K562 (cell line): Measurements from ENCODE around the gene CDK9. TPM values are rescaled to one million over a fixed set of nuclear protein-coding genes. Genes with fewer than 3 reads are reported as not detected.
A peak's percentile ranks its signal among the peaks of the same experiment; 100 is the strongest.

Source experiments
- ATAC-seq: fragments of 200-7000 bp; cut with Tn5 transposase; 3 replicates; pipeline ENCODE4 v1.9.1; 2020; ENCODE audit warnings: moderate library complexity
- BruUV-seq: library from RNA; stranded (reverse); fragments of 400-500 nt; replicated peaks from 2 replicates; lab custom pipeline; 2021; lab: Mats Ljungman, UMichigan
- CTCF ChIA-PET: fragments of 300-600 bp; formaldehyde crosslinking; extraction: SDS; loops from one replicate; lab custom pipeline; 2021; ENCODE audit warnings: low intra/inter-chr PET ratio; lab: Yijun Ruan, JAX
- POLR2A ChIA-PET: fragments of 300-600, 350-650 bp; sonication (Branson Sonifier 250); formaldehyde crosslinking; extraction: SDS; loops from one replicate; lab custom pipeline; 2021; ENCODE audit warnings: antibody characterized with exemption, inconsistent platforms; lab: Yijun Ruan, JAX
- DNase-seq, 4 experiments: peaks; one replicate each; pipeline versions ENCODE4 v3.0.0 to v3.0.0-alpha.2; 2011 to 2018; ENCODE audit warnings: low spot score in 3 of 4, mixed read lengths in 3 of 4; ENCODE audit errors: extremely low read depth in 1 of 4
- FAIRE-seq: peaks from 2 replicates; lab custom pipeline; 2011; peaks lifted over from hg19 to GRCh38; lab: Jason Lieb, UNC
- H2AFZ ChIP-seq: 2 replicates; pipeline ENCODE4 v1.6.0; 2011; ENCODE audit warnings: low read depth, low read length, control low read depth, inconsistent platforms
- H3K27ac ChIP-seq: fragments of 200-600 bp; 3 replicates; pipeline ENCODE4 v1.8.0; 2011; ENCODE audit warnings: low read depth, mild to moderate bottlenecking, control low read depth, inconsistent platforms, low read length, moderate library complexity, mixed read lengths; ENCODE audit errors: extremely low read depth
- H3K27me3 ChIP-seq, 2 experiments: fragments of 300-600 bp in 1 of 2; 2 replicates in 1 of 2; 3 replicates in 1 of 2; pipeline versions ENCODE4 v1.6.0 to v1.8.0; 2011; ENCODE audit warnings: inconsistent platforms in 2 of 2, low read length in 2 of 2, mild to moderate bottlenecking in 1 of 2, mixed read lengths in 1 of 2, moderate library complexity in 1 of 2; ENCODE audit not compliant: control insufficient read depth in 2 of 2, insufficient read depth in 2 of 2
- H3K36me3 ChIP-seq: fragments of 300-600 bp; 3 replicates; pipeline ENCODE4 v1.8.0; 2011; ENCODE audit warnings: mild to moderate bottlenecking, low read length, inconsistent platforms; ENCODE audit not compliant: control insufficient read depth, insufficient read depth
- H3K4me1 ChIP-seq, 2 experiments: fragments of 200-600 bp in 1 of 2; replicated peaks in 1 of 2; 2 replicates in 1 of 2; 3 replicates in 1 of 2; pipeline versions ENCODE4 v1.5.1 to v1.8.0; 2011; ENCODE audit warnings: inconsistent platforms in 2 of 2, low read length in 2 of 2, mild to moderate bottlenecking in 1 of 2, mixed read lengths in 1 of 2, moderate library complexity in 1 of 2; ENCODE audit not compliant: control insufficient read depth in 2 of 2, insufficient read depth in 2 of 2
- H3K4me2 ChIP-seq: 2 replicates; pipeline ENCODE4 v1.6.1; 2011; ENCODE audit warnings: low read length, control low read depth, inconsistent platforms, mixed read lengths; ENCODE audit not compliant: insufficient read depth
- H3K4me3 ChIP-seq: fragments of 200-600 bp; sonication (generic), shearing (Covaris generic); 2 replicates; pipeline ENCODE4 v1.5.1; 2016; ENCODE audit warnings: control low read depth, inconsistent platforms
- H3K79me2 ChIP-seq: fragments of 200-600 bp; 3 replicates; pipeline ENCODE4 v1.8.0; 2011; ENCODE audit warnings: low read length, inconsistent platforms; ENCODE audit not compliant: control insufficient read depth, insufficient read depth
- H3K9ac ChIP-seq, 2 experiments: 2 replicates each; pipeline versions ENCODE4 v1.6.0 to v1.6.1; 2011; ENCODE audit warnings: low read depth in 2 of 2, low read length in 2 of 2, control low read depth in 1 of 2, inconsistent platforms in 1 of 2, mild to moderate bottlenecking in 1 of 2, mixed read lengths in 1 of 2; ENCODE audit not compliant: insufficient read depth in 1 of 2
- H3K9me1 ChIP-seq: one replicate; pipeline ENCODE4 v1.6.0; 2011; ENCODE audit warnings: inconsistent platforms, mild to moderate bottlenecking, low read length, moderate library complexity; ENCODE audit not compliant: control insufficient read depth, insufficient read depth
- H3K9me3 ChIP-seq: replicated peaks from 2 replicates; pipeline ENCODE4 v1.5.1; 2011; ENCODE audit warnings: low read depth, low read length, inconsistent platforms; ENCODE audit not compliant: control insufficient read depth, insufficient read depth
- H4K20me1 ChIP-seq: replicated peaks from 2 replicates; pipeline ENCODE4 v1.6.1; 2011; ENCODE audit warnings: low read length, inconsistent platforms, mixed read lengths; ENCODE audit not compliant: control insufficient read depth, insufficient read depth
- CTCF ChIP-seq, 3 experiments: IDR thresholded peaks in 2 of 3; conservative IDR thresholded peaks in 1 of 3; 2 replicates each; pipeline ENCODE4 v1.5.1; 2011 to 2012; ENCODE audit warnings: low read length in 3 of 3, mild to moderate bottlenecking in 3 of 3, control low read depth in 2 of 3, improper control_type of control experiment in 1 of 3, inconsistent platforms in 1 of 3, low read depth in 1 of 3, mixed read lengths in 1 of 3, moderate library complexity in 1 of 3; ENCODE audit not compliant: insufficient read depth in 2 of 3
- RAD21 ChIP-seq, 2 experiments: fragments of 250-450 bp in 1 of 2; fragments of 450-650 bp in 1 of 2; sonication (Bioruptor Pico) in 1 of 2; formaldehyde crosslinking in 1 of 2; IDR thresholded peaks in 1 of 2; conservative IDR thresholded peaks in 1 of 2; 2 replicates each; pipeline versions ENCODE4 v1.4.0 to v1.8.0; 2020 to 2022; ENCODE audit warnings: mild to moderate bottlenecking in 2 of 2, moderate library complexity in 1 of 2
- RB1 ChIP-seq: fragments of 450-650 bp; IDR thresholded peaks from 2 replicates; pipeline ENCODE4 v1.6.1; 2017; ENCODE audit warnings: low read depth, mild to moderate bottlenecking
- WGBS: fragments of 100-300 bp; shearing (Covaris generic); methylation state at CpG from one replicate; pipeline ENCODE4 v1.1.6; 2016; ENCODE audit warnings: low coverage, mixed read lengths; ENCODE audit not compliant: insufficient coverage; ENCODE audit errors: missing lambda C conversion rate; 5-methylcytosine and 5-hydroxymethylcytosine counted together
- in situ Hi-C: fragments of 300-500 bp; cut with MboI; formaldehyde crosslinking; loops from 4 replicates; pipeline ENCODE4 v1.15.0; 2018; ENCODE audit warnings: inconsistent platforms, mixed read lengths
- intact Hi-C: fragments of 100-400 bp; cut with micrococcal nuclease; formaldehyde crosslinking; loops from 2 replicates; pipeline ENCODE4 v1.14.2; 2022
- polyA plus RNA-seq, 8 experiments: library from polyadenylated mRNA; depleted of rRNA in 4 of 8; stranded (reverse) in 5 of 8; unstranded in 3 of 8; fragments of >200 nt; fragmentation: Nextera tagmentation in 2 of 8; fragmentation: Illumina TruSeq in 1 of 8; extraction: Ambion mirVana in 2 of 8; extraction: Trizol in 1 of 8; gene quantifications; 2 replicates each; pipeline versions ENCODE4 v1.2.1 to v1.2.3, GENCODE V29; 2011 to 2014; ENCODE audit warnings: inconsistent platforms in 1 of 8, missing spikeins in 1 of 8
- total RNA-seq, 7 experiments: library from RNA; depleted of rRNA in 6 of 7; stranded (reverse); fragments of >200 nt in 6 of 7; fragmentation: Illumina TruSeq in 2 of 7; extraction: Trizol in 2 of 7; gene quantifications; 2 replicates each; pipeline versions ENCODE4 v1.2.1 to v1.2.3, GENCODE V29; 2011 to 2021; ENCODE audit warnings: low replicate concordance in 1 of 7
- TF ChIP-seq, protein P1 (sequence below): IDR thresholded peaks from 2 replicates; pipeline ENCODE4 v1.6.1; 2011; ENCODE audit warnings: borderline replicate concordance, low read depth, mild to moderate bottlenecking, moderate library complexity, low read length; ENCODE audit not compliant: insufficient read depth, poor library complexity, severe bottlenecking
- TF ChIP-seq, protein P2 (sequence below), 2 experiments: fragments of 450-650 bp; formaldehyde crosslinking in 1 of 2; IDR thresholded peaks; 2 replicates each; pipeline versions ENCODE4 v1.4.0 to v1.6.1; 2014 to 2020; ENCODE audit warnings: mild to moderate bottlenecking in 2 of 2, borderline replicate concordance in 1 of 2, low read depth in 1 of 2

The CDK9 gene
- total and polyA plus RNA-seq, 9 of the 15 experiments (the other 6 are each of a cell fraction or from before 2014, with no cell fraction given): 4.2 to 78.6 (median 33.0) TPM

- peaks cover 60% of the 10 kb centered on the region for H3K36me3 ChIP-seq
- H3K9me1 ChIP-seq: peaks cover 2% of the 10 kb centered on the region
- in situ Hi-C loops: loop anchor here (5.0 kb wide), 1 partner anchor 67 kb away; no protein-coding TSS in a partner anchor
- no peak overlapping the region for H3K4me2 ChIP-seq
- H3K9ac ChIP-seq: no peak overlapping the region
- no peak for ATAC-seq
- DNase-seq: peak in 3 of 4 experiments; percentile 35 to 66 (median 38)
- POLR2A ChIA-PET: interaction anchor here (0.8 to 1.4 kb wide), 3 partner anchors 12 to 89 kb away, joined by 3 read pairs; no protein-coding TSS in a partner anchor
- intact Hi-C loops: no loop called here
- H4K20me1 ChIP-seq: peaks cover 7% of the 10 kb centered on the region
- H3K9me3 ChIP-seq: no peaks in the 10 kb centered on the region
- no peak overlapping the region for H3K27ac ChIP-seq
- 65% methylated on average over 8 of the region's 8 CpGs for WGBS
- H3K79me2 ChIP-seq: peaks cover 24% of the 10 kb centered on the region
- CTCF ChIA-PET: interaction anchor here (0.6 kb wide), 1 partner anchor 65 kb away, joined by 3 read pairs; no protein-coding TSS in a partner anchor
- FAIRE-seq: peak; percentile 77
- no peak overlapping the region for H3K4me3 ChIP-seq
- TSS peak; percentile 27 for BruUV-seq
- peaks cover 28 to 51% of the 10 kb centered on the region in 2 experiments for H3K4me1 ChIP-seq
- H3K27me3 ChIP-seq: no peaks in the 10 kb centered on the region
- H2AFZ ChIP-seq: no peak overlapping the region
- TF ChIP-seq, protein P1, sequence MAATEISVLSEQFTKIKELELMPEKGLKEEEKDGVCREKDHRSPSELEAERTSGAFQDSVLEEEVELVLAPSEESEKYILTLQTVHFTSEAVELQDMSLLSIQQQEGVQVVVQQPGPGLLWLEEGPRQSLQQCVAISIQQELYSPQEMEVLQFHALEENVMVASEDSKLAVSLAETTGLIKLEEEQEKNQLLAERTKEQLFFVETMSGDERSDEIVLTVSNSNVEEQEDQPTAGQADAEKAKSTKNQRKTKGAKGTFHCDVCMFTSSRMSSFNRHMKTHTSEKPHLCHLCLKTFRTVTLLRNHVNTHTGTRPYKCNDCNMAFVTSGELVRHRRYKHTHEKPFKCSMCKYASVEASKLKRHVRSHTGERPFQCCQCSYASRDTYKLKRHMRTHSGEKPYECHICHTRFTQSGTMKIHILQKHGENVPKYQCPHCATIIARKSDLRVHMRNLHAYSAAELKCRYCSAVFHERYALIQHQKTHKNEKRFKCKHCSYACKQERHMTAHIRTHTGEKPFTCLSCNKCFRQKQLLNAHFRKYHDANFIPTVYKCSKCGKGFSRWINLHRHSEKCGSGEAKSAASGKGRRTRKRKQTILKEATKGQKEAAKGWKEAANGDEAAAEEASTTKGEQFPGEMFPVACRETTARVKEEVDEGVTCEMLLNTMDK: peak; percentile 82
- TF ChIP-seq, protein P2, sequence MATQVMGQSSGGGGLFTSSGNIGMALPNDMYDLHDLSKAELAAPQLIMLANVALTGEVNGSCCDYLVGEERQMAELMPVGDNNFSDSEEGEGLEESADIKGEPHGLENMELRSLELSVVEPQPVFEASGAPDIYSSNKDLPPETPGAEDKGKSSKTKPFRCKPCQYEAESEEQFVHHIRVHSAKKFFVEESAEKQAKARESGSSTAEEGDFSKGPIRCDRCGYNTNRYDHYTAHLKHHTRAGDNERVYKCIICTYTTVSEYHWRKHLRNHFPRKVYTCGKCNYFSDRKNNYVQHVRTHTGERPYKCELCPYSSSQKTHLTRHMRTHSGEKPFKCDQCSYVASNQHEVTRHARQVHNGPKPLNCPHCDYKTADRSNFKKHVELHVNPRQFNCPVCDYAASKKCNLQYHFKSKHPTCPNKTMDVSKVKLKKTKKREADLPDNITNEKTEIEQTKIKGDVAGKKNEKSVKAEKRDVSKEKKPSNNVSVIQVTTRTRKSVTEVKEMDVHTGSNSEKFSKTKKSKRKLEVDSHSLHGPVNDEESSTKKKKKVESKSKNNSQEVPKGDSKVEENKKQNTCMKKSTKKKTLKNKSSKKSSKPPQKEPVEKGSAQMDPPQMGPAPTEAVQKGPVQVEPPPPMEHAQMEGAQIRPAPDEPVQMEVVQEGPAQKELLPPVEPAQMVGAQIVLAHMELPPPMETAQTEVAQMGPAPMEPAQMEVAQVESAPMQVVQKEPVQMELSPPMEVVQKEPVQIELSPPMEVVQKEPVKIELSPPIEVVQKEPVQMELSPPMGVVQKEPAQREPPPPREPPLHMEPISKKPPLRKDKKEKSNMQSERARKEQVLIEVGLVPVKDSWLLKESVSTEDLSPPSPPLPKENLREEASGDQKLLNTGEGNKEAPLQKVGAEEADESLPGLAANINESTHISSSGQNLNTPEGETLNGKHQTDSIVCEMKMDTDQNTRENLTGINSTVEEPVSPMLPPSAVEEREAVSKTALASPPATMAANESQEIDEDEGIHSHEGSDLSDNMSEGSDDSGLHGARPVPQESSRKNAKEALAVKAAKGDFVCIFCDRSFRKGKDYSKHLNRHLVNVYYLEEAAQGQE (IDR thresholded peaks at IDR 0.05; ENCODE audit: borderline replicate concordance): 0 out of 2 replicates have a peak, but pooled peaks have one; percentile 12
- TF ChIP-seq, protein P2 (CRISPR knock-in tag; IDR thresholded peaks at IDR 0.05; ENCODE audit: low read depth): no peak
- peak; percentile 62 to 69 (median 64) for TF ChIP-seq CTCF (IDR thresholded peaks at IDR 0.05 in 2 of 3, conservative IDR thresholded peaks at IDR 0.05 in 1 of 3; ENCODE audit: insufficient read depth in 2 of 3, low read depth in 1 of 3, low read length in 3 of 3)
- TF ChIP-seq RAD21 (CRISPR knock-in tag; conservative IDR thresholded peaks at IDR 0.05 in 1 of 2, IDR thresholded peaks at IDR 0.05 in 1 of 2): peak in 1 of 2 experiments; percentile 23; a peak in 2 of 4 replicates
- 0 out of 2 replicates have a peak, but pooled peaks have one; percentile 17 for TF ChIP-seq RB1
Measured at GRCh38 chr9:127805620-127806019, 19.8 kb downstream of the CDK9 start.
